Fibroblast of peridontal ligament (primary cell): ENCODE data around the gene RFPL3.
"Not testable (repeated sequence)": the region's sequence is repeated elsewhere in the genome, so short reads cannot be mapped to it uniquely, and the experiment has no call there.

ENCODE experiments used
- DNase-seq: peaks from one replicate; pipeline ENCODE4 v3.0.0-alpha.2; 2010; ENCODE audit errors: extremely low read depth

RFPL3 gene

DNA sequence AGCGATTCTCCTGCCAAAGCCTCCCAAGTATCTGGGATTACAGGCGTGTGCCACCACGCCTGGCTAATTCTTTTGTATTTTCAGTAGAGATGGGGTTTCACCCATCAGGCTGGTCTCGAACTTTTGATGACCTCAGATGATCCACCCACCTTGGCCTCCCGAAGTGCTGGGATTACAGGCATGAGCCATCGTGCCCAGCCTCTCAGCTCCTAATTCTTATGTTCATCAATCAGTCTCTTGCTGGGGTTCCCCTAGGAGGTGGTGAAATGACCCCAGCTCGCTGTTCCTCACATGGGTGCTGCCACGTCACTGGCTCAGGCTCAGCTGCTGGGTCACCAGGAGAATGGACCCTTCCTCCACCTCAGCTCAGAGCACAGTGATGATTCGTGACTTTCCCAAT, at the start of gene RFPL3:
TSS of gene RFPL3 (plus strand) at position 301 of the 400 bp plus-strand sequence. CDS start 205 bp downstream, outside the sequence.
- DNase-seq = not testable (repeated sequence)

DNA sequence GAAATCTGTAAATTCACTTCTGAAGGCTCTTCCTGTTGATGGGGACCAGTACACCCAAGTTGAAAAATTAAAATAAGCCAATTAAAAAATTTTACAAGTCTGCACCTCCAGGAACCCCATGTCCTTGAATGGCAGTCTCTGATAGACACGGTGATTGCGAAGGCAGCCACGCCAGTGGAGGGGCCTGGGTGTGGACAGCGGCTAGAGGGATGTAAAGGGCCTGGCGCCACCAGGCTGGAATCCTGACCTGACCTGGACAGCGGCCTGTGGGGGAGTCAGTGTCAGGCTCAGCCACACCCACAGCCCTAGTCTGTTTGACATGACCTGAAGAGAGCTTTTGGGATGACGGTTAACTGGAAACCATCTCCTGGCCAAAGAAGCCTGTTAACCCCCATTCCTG, 49.5 kb upstream of the RFPL3 start:
- DNase-seq = no peak

DNA sequence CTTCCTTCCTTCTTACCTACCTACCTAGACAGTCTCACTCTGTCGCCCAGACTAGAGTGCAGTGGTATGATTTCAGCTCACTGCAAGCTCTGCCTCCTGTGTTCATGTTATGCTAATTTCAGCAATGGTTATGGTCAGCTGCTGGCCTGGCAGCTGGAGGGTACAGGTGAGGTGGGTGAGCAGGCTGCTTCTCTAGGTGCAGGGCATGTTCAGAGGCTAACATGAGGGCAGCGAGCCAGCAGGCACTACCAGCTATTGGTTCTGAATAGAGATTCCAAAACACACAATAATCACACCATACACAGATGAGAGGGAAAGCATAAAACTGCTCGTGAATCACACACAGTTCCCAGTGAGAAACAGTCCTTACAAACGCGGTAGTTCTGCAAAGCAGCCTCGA, 48.7 kb upstream of the RFPL3 start:
- no peak for DNase-seq

- DNase-seq = no peak
Measured at GRCh38 chr22:32309585-32310251, 47.9 kb upstream of the RFPL3 start.

- no peak for DNase-seq
Measured at GRCh38 chr22:32310777-32311176, 46.9 kb upstream of the RFPL3 start.

DNA sequence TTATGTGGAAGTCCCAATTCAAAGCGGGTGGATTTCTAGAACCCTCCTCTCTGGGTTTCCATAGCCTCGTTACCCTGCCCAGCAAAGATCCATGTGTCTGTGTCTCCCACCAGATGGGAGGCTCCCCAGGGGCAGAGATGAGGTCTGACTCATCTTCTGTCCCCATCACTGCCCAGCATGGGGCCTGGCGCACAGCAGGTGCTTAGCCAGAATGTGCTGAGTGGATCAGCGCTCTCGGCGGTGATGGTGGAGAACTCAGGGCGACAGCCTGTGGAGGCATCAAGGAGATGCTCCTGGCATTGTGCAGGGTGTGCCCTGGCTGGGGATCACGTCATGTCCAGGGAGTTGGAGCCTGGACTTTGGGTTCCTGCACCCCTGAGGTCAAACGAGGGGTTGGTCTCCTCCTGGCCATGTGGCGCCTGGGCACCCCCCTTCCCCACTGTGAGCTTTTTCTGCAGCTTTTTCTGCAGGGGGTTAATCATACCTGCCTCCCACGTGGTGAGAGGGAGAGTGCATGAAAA, 46.1 kb upstream of the RFPL3 start:
- DNase-seq = no peak

DNA sequence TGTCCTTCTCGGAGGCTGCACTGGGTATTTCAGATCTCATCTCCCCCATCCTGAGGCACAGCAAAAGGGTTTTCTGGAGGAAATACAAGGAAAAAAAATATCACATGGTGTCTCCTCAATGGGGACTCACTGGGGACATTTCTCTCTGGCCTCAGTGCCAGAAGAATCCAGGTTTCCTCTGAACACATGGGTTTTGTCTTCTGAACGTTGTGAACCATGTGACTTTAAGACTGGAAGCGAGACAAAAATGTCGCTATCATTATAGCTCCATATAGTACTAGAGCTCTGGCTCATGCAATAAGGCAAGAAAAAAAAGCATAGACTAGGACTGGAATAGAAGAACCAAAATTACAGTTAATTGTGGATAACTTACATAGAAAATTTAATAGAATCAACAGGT, 44.9 kb upstream of the RFPL3 start:
- DNase-seq = no peak

DNA sequence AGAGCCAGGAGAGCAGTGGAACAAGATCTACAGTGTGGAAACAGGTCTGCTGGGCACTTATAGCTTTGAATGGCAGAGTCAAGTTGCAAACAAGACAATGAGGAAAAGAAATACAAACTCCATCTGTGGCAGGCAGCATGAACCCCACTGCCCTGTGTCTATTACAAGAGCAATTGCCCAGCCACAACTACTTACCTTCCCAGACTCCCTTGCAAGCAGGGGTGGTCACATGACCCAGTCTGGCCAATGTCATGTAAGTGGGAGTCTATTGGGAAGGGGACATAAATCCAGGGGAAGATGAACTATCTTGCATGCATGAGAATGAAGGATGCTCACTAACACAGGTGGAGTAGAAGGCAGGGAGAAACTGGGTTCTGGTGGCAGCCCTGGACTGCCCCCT, 44.1 kb upstream of the RFPL3 start:
- no peak for DNase-seq

DNA sequence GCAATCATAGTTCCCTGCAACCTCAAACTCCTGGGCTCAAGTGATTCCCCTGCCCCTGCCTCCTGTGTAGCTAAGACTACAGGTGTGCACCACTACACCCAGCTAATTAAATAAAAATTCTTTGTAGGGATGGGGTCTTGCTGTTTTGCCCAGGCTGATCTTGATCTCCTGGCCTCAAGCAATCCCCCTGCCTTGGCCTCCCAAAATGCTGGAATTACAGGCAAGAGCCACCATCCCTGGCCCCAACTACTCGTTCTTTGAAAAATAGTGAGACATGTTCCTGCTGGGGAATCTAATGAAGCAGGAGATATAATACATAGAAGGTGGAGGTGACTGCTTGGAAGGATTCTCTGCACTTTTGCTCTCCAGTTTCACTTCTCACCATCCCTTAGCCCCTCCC, 40.1 kb upstream of the RFPL3 start:
- DNase-seq = no peak

DNA sequence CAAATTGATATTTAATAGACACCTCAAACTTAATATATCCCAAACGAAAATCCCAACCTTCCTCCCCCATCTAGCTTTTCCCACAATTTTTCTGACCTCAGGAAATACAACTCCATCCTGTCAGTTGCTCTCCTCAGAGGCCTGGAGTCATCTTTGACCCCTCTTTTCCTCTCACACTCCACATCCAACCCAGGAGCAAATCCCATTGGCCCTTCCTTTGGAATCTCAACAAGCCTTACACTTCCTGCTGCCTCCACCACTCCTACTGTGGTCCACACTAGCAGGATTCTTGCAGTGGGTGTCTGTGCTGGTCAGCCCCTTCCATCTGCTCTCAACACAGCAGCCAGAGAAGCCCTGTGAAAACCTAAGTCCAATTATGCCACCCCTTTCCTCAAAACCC, 39.3 kb upstream of the RFPL3 start:
- DNase-seq = no peak

GRCh38 chr22:32319861-32320406, 37.7 kb upstream of the RFPL3 start:
- DNase-seq = no peak

DNA sequence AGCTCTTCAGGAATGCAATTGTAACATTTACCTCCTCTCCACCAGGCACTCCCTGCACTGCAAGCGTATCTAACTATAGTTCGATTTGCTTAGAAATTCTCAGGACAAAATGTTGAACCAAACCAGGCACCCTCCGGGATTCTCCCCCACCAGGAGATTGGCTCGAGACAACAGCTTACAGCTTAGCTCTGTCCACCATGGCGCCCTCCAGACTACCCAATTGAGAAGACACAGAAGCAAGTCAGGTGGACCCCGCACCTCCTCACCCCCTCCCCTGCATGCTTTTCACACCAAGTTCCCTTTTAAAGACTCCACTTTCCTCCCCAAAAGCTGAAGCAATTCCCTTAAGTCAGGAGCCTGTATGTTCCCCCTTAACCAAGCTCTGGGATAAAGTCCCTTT, 34.7 kb upstream of the RFPL3 start:
- no peak for DNase-seq

- no peak for DNase-seq
Measured at GRCh38 chr22:32323513-32324164, 34.0 kb upstream of the RFPL3 start.

DNA sequence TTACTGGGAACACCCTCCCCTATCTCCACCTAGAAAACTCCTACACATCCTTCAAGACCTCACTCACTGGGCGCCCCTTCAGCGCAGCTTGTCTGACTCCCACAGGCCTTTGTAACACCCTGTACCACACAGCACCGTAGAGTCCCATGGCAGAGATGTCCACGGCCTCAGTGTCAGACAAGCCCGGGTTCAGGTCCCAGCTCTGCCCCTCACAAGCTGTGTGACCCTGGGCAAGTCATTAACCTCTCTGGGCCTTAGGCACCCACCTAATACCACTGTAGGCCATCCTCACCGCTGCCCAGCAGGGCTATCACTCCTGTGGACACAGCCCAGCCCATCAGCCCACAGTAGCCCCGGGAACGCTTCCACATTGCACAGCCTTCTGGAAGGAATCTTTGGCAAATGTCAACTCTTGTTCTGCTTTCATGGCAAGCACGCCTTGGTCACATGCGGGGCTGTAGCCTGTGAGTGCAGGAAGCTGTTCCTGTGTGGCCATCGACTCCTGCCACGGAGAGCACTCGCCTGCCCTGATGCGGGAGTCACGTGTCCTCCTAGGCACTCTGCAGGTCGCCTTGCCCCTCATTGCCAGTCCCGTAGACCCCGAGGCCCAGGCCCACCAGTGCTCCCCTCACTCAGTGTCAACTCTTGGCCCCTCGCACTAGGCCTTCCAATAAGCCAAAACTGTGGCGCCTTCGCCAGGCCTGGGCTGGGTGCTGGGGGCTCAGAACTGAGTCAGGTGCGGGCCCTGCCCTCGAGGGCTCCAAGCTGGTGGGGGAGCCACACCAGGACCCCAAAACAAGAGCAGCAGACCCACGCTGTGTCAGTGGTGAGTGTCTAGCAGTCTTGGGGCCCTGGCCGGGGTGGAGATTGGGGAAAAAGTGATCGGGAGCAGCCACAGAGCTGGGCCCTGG, 32.9 kb upstream of the RFPL3 start:
- DNase-seq = no peak

DNA sequence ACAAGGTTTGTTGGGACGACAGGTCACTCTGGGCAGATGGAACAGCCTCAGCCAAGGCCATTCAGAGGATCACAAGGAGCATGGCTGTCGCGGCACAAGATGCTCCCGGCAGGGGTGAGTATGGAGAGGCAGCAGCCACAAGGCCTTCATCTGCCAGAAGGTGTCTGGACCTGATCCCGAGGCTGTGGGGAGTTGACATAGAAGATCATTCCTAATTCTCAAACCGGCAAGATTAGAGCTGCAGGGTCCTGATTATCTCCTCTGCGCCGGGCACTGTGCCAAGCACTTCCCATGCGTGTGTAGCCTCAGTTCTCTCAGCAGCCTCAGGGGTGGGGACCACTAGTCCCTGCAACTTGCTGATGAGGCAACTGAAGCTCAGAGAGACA, 32.3 kb upstream of the RFPL3 start:
- no peak for DNase-seq

DNA sequence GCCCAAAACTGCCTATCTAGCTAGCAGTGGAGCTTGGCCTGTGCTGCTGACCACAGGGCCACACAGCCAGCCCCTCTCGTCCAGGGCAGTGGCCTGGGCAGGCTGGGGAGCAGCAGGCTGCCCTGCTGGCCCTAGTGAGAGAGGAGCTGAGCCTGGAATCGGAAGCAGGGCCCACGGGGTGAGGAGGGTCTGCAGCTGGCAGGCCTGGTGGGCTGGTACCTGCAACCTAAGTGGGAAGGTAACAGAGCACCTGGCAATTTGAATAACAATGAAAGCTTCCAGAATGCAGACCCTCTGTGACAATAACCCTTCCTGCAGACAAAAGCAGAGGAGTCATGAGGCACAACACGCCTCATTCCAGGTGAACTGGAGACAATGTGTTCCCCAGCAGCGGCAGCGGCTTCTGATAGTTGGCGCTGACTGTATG, 31.8 kb upstream of the RFPL3 start:
- no peak for DNase-seq

DNA sequence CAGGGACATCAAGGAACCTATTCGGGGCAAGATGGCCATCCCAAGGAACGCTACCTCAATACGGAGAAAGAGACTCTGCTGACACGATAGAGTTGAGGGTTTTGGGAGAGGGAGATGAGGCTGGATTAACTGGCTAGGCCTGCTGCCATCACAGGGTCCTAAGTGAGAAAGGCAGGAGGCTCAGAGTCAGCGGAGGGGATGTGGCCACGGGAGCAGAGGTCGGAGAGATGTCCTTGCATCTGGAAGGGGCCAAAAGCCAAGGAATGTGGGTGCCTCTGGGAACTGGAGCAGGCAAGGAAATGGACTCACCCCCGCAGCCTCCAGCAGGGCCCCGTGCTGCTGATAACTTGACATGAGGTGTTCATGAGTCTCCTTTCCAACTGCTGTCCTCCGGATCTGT, 31.0 kb upstream of the RFPL3 start:
- DNase-seq = no peak

- no peak for DNase-seq
Measured at GRCh38 chr22:32327066-32327465, 30.6 kb upstream of the RFPL3 start.

- DNase-seq = no peak
Measured at GRCh38 chr22:32327596-32328171, 30.0 kb upstream of the RFPL3 start.

DNA sequence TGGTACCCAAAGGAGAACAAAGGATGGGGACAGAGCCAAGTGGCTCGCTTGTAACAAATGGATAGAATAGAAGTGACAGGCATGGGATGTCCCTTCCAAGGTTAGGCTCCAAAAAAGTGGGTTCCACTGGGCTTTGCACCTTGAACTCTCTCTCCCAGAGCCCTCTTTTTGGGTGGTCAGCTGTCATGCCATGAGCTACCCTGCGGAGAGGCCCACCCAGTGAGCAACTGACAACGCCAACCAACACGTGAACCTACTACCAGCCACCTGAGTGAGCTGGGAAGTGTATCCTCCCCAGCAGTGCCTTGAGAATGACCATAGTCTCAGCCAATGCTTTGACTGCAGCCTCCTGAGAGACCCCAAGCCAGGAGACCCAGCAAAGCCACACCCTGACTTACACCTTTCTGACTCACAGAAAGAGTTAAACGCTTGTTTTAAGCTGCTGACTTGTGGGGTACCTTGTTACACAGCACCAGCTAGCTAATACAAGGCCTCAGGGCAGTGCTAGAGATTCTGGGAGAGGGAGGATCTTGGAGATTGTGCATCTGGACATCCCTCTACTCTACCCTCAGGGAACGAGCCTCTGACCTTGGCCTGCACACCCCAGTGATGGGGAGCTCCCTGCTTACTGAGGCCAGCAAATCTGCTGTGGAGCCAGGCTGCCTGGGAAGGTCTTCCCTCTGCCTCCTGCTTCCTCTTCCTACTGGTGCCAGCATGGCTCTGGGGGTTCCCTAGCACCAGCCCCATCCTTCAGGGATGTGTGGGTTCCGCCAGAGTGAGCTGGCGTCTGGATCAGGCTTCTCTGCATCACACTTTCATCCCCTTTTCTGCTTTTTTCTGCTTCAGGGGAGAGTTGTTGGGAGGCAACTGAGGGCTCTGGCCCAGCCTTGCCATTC, 29.1 kb upstream of the RFPL3 start:
- DNase-seq = no peak

DNA sequence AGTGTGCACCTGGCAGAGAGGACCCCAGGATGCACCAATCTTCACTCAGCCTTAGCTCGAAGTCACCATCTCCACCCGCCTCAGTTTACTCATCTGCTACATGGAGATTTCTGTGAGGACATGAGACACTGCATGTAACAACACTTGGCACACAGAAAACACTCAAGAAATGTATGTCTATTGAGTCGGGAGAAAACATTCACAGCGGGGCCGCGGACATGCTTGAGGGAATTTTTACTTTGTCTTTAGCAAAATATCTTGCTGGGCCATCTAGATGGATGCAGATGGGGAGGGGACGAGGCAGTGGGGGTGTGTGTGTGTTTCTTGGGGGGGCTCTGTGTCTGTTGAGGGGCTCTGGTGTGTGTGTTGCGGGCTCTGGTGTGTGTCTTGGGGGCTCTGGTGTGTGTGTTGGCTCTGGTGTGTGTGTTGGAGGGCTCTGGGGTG, 28.4 kb upstream of the RFPL3 start:
- no peak for DNase-seq
